ENCODE results near the gene ZBTB12.

GRCh38 chr6:31907158-31907813 lies 5.4 kb upstream of the ZBTB12 start:
- no peak for TF ChIP-seq CTCF (IDR thresholded peaks at IDR 0.05)
- no peak for TF ChIP-seq POLR2A (IDR thresholded peaks at IDR 0.05)
- no peak for TF ChIP-seq EP300 (IDR thresholded peaks at IDR 0.05)
